ENCODE measurements around the gene LRRC75A. TPM values are rescaled to one million over a fixed set of nuclear protein-coding genes. Genes with fewer than 3 reads are reported as not detected.

LRRC75A gene
- polyA plus RNA-seq, 1 donor from 2014 or later: 0.53 TPM

DNA sequence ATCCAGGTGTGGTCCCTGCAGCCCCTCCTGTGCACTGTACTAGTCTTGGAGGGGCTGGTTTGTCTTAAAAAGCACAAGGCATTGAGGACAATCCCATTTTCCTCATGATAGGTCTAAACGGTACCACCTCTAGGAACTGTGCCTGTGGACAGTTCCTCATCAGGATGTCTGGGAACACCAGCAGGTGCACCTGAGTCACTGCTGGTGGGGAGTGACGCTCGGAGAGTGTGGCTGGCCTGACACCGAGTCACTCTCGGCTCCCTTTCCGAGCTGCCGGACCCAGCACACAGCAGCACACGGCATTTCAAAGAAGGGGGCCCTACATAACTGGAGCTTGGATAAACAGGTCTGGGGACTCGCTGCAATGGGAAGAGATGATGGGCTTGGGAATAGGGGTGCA is 25.6 kb downstream of the LRRC75A start:
- Histone ChIP-seq H3K9me2 (ENCODE audit: insufficient read depth, low read length) (no peaks in the 10 kb centered on the region), H3F3A (ENCODE audit: insufficient read depth, low read length, poor library complexity, severe bottlenecking) (no peaks in the 10 kb centered on the region), H2AFZ (ENCODE audit: low read depth, low read length) (no peak overlapping the region), H3K36me3 (ENCODE audit: insufficient read depth, low read length) (no peaks in the 10 kb centered on the region), H4K20me1 (ENCODE audit: insufficient read depth) (no peaks in the 10 kb centered on the region), H3K9me3 (ENCODE audit: low read length) (no peaks in the 10 kb centered on the region), H3K4me2 (ENCODE audit: low read length) (no peak overlapping the region), H3K79me2 (replicated peaks; ENCODE audit: insufficient read depth, low read length) (no peaks in the 10 kb centered on the region), H3K27me3 (ENCODE audit: insufficient read depth, low read depth, low read length) (no peaks in the 10 kb centered on the region), H3K4me3 (ENCODE audit: low read length) (no peak overlapping the region), H3K27ac (ENCODE audit: low read length) (no peak overlapping the region), H3K9ac (ENCODE audit: low read length) (no peak overlapping the region)
- TF ChIP-seq MXI1 (conservative IDR thresholded peaks at IDR 0.05; ENCODE audit: poor library complexity, severe bottlenecking) (no peak), POLR2AphosphoS5 (IDR thresholded peaks at IDR 0.05) (no peak), RAD21 (conservative IDR thresholded peaks at IDR 0.05) (no peak), SMC3 (conservative IDR thresholded peaks at IDR 0.05; ENCODE audit: poor library complexity) (no peak), EZH2 (IDR thresholded peaks at IDR 0.05; ENCODE audit: borderline replicate concordance, insufficient read depth, low read length, poor library complexity, severe bottlenecking) (no peak), TAF1 (IDR thresholded peaks at IDR 0.05; ENCODE audit: low read depth) (no peak)
- TF ChIP-seq, protein P1, sequence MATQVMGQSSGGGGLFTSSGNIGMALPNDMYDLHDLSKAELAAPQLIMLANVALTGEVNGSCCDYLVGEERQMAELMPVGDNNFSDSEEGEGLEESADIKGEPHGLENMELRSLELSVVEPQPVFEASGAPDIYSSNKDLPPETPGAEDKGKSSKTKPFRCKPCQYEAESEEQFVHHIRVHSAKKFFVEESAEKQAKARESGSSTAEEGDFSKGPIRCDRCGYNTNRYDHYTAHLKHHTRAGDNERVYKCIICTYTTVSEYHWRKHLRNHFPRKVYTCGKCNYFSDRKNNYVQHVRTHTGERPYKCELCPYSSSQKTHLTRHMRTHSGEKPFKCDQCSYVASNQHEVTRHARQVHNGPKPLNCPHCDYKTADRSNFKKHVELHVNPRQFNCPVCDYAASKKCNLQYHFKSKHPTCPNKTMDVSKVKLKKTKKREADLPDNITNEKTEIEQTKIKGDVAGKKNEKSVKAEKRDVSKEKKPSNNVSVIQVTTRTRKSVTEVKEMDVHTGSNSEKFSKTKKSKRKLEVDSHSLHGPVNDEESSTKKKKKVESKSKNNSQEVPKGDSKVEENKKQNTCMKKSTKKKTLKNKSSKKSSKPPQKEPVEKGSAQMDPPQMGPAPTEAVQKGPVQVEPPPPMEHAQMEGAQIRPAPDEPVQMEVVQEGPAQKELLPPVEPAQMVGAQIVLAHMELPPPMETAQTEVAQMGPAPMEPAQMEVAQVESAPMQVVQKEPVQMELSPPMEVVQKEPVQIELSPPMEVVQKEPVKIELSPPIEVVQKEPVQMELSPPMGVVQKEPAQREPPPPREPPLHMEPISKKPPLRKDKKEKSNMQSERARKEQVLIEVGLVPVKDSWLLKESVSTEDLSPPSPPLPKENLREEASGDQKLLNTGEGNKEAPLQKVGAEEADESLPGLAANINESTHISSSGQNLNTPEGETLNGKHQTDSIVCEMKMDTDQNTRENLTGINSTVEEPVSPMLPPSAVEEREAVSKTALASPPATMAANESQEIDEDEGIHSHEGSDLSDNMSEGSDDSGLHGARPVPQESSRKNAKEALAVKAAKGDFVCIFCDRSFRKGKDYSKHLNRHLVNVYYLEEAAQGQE (IDR thresholded peaks at IDR 0.05; ENCODE audit: borderline replicate concordance): no peak
- TF ChIP-seq, protein P2, sequence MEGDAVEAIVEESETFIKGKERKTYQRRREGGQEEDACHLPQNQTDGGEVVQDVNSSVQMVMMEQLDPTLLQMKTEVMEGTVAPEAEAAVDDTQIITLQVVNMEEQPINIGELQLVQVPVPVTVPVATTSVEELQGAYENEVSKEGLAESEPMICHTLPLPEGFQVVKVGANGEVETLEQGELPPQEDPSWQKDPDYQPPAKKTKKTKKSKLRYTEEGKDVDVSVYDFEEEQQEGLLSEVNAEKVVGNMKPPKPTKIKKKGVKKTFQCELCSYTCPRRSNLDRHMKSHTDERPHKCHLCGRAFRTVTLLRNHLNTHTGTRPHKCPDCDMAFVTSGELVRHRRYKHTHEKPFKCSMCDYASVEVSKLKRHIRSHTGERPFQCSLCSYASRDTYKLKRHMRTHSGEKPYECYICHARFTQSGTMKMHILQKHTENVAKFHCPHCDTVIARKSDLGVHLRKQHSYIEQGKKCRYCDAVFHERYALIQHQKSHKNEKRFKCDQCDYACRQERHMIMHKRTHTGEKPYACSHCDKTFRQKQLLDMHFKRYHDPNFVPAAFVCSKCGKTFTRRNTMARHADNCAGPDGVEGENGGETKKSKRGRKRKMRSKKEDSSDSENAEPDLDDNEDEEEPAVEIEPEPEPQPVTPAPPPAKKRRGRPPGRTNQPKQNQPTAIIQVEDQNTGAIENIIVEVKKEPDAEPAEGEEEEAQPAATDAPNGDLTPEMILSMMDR (IDR thresholded peaks at IDR 0.05; ENCODE audit: poor library complexity, severe bottlenecking): no peak

GRCh38 chr17:16465861-16466338 is 26.1 kb downstream of the LRRC75A start:
- no peaks in the 10 kb centered on the region for H3K36me3 ChIP-seq (ENCODE audit: insufficient read depth, low read length)
- no peak overlapping the region for H3K4me3 ChIP-seq (ENCODE audit: low read length)
- H2AFZ ChIP-seq (ENCODE audit: low read depth, low read length): no peak overlapping the region
- H3K4me2 ChIP-seq (ENCODE audit: low read length): no peak overlapping the region
- no peaks in the 10 kb centered on the region for H3K27me3 ChIP-seq (ENCODE audit: insufficient read depth, low read depth, low read length)
- H3K27ac ChIP-seq (ENCODE audit: low read length): no peak overlapping the region
- TF ChIP-seq EZH2 (IDR thresholded peaks at IDR 0.05; ENCODE audit: borderline replicate concordance, insufficient read depth, low read length, poor library complexity, severe bottlenecking) (no peak), SMC3 (conservative IDR thresholded peaks at IDR 0.05; ENCODE audit: poor library complexity) (no peak), TAF1 (IDR thresholded peaks at IDR 0.05; ENCODE audit: low read depth) (no peak), MXI1 (conservative IDR thresholded peaks at IDR 0.05; ENCODE audit: poor library complexity, severe bottlenecking) (no peak), RAD21 (conservative IDR thresholded peaks at IDR 0.05) (no peak), POLR2AphosphoS5 (IDR thresholded peaks at IDR 0.05) (no peak), EP300 (conservative IDR thresholded peaks at IDR 0.05; ENCODE audit: poor library complexity, severe bottlenecking) (no peak)
- TF ChIP-seq, protein P1 (IDR thresholded peaks at IDR 0.05; ENCODE audit: borderline replicate concordance): no peak
- TF ChIP-seq, protein P2 (IDR thresholded peaks at IDR 0.05; ENCODE audit: poor library complexity, severe bottlenecking): no peak
- H3F3A ChIP-seq (ENCODE audit: insufficient read depth, low read length, poor library complexity, severe bottlenecking): no peaks in the 10 kb centered on the region
- H3K9me3 ChIP-seq (ENCODE audit: low read length): no peaks in the 10 kb centered on the region
- H4K20me1 ChIP-seq (ENCODE audit: insufficient read depth): no peaks in the 10 kb centered on the region
- H3K79me2 ChIP-seq (replicated peaks; ENCODE audit: insufficient read depth, low read length): no peaks in the 10 kb centered on the region
- H3K9me2 ChIP-seq (ENCODE audit: insufficient read depth, low read length): no peaks in the 10 kb centered on the region
- no peak overlapping the region for H3K9ac ChIP-seq (ENCODE audit: low read length)
